ENCODE results near the gene ERVMER34-1.

ERVMER34-1 gene, protein sequence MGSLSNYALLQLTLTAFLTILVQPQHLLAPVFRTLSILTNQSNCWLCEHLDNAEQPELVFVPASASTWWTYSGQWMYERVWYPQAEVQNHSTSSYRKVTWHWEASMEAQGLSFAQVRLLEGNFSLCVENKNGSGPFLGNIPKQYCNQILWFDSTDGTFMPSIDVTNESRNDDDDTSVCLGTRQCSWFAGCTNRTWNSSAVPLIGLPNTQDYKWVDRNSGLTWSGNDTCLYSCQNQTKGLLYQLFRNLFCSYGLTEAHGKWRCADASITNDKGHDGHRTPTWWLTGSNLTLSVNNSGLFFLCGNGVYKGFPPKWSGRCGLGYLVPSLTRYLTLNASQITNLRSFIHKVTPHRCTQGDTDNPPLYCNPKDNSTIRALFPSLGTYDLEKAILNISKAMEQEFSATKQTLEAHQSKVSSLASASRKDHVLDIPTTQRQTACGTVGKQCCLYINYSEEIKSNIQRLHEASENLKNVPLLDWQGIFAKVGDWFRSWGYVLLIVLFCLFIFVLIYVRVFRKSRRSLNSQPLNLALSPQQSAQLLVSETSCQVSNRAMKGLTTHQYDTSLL

GRCh38 chr4:52750819-52751486 lies at the start of gene ERVMER34-1:
ERVMER34-1 (minus strand) TSS chr4:52751425; CDS start chr4:52745520, 5,905 bp downstream.
- peaks cover 39% of the 10 kb centered on the region for H3K27me3 Mint-ChIP-seq

DNA sequence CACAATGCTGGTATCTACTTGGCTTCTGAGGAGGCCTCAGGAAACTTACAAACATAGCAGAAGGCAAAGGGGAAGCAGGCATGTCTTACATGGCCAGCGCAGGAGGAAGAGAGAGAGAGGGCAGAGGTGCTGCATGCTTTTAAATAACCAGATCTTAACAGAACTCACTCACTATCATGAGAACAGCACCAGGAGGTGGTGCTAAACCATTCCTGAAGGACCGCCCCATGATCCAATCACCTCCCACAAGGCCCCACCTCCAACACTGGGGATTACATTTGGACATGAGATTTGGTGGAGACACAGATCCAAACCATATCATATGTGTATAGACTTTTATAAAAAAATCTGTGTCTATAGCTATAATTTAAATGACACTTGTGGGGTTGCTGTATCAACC lies 48.6 kb upstream of the ERVMER34-1 start:
- no peaks in the 10 kb centered on the region for H3K4me1 Mint-ChIP-seq
- H3K27ac Mint-ChIP-seq, result no peak overlapping the region
- peaks cover 9% of the 10 kb centered on the region for H3K27me3 Mint-ChIP-seq
- H3K36me3 Mint-ChIP-seq, result no peaks in the 10 kb centered on the region
- no peak overlapping the region for H3K4me3 Mint-ChIP-seq
- H3K9me3 Mint-ChIP-seq, result peaks cover 9% of the 10 kb centered on the region

More at GRCh38 chr4:52750819-52751486, at the start of gene ERVMER34-1:
- H3K36me3 Mint-ChIP-seq, result peaks cover 4% of the 10 kb centered on the region
- no peaks in the 10 kb centered on the region for H3K9me3 Mint-ChIP-seq
- H3K4me1 Mint-ChIP-seq, result peaks cover 13% of the 10 kb centered on the region
- H3K4me3 Mint-ChIP-seq, result peak within 1 kb of the TSS; percentile 72
- H3K27ac Mint-ChIP-seq, result no peak within 1 kb of the TSS

DNA sequence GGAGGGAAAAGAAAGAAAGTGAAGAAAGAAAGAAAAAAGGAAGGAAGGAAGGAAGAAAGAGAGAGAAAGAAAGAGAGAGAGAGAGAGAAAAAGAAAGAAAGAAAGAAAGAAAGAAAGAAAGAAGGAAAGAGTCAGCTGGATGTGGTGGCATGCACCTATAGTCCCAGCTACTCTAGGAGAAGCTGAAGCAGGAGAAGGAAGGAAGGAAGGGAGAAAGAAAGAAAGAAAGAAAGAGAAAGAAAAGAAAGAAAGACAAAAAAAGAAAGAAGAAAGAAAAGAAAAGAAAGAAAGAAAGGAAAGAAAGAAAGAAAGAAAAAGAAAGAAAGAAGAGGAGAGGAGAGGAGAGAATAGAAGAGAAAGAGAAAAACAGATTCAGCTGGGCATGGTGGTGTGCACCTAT lies 44.3 kb upstream of the ERVMER34-1 start:
- no peaks in the 10 kb centered on the region for H3K36me3 Mint-ChIP-seq
- peaks cover 2% of the 10 kb centered on the region for H3K27me3 Mint-ChIP-seq
- no peaks in the 10 kb centered on the region for H3K9me3 Mint-ChIP-seq
- no peak overlapping the region for H3K4me3 Mint-ChIP-seq
- no peaks in the 10 kb centered on the region for H3K4me1 Mint-ChIP-seq
- H3K27ac Mint-ChIP-seq, result no peak overlapping the region

DNA sequence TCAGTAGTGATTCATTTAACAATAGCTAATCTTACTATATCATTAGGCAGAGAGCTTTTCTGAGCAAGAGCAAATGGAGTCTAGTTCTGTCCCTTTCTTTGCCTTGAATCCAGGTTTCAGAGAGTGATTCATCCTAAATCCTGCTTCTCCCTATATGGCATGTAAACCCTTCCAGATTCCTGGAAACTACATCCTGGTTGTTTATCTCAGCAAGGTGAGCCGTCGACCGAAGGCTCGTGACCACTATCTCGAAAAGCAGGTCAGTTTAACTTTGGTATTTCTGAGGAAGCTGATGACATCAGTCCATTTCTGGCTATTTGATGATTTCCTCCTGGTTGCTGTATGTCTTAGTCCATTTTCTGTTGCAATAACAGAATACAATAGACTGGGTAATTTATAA lies 40.7 kb upstream of the ERVMER34-1 start:
- Mint-ChIP-seq H3K4me3 (no peak overlapping the region), H3K36me3 (no peaks in the 10 kb centered on the region)

DNA sequence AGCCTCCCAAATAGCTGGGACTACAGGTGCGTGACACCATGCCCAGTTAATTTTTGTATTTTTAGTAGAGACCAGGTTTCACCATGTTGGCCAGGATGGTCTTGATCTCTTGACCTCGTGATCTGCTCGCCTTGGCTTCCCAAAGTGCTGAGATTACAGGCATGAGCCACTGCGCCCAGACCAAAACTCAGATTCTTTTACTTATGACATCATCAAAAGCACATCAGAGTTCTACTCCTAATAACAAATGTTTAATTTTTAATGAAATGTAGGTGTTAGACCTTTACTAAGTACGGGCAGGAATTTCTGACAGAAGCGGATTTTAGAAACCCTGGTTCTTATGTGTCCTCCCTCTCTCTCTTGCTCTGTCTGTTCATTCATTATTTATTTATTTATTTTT lies 38.5 kb upstream of the ERVMER34-1 start:
- Mint-ChIP-seq H3K9me3 (no peaks in the 10 kb centered on the region), H3K4me3 (no peak overlapping the region), H3K4me1 (no peaks in the 10 kb centered on the region), H3K36me3 (no peaks in the 10 kb centered on the region), H3K27me3 (no peaks in the 10 kb centered on the region), H3K27ac (no peak overlapping the region)

More for the DNA sequence above, 40.7 kb upstream of the ERVMER34-1 start:
- H3K4me1 Mint-ChIP-seq, result no peaks in the 10 kb centered on the region
- H3K27ac Mint-ChIP-seq, result no peak overlapping the region
- H3K27me3 Mint-ChIP-seq, result no peaks in the 10 kb centered on the region
- H3K9me3 Mint-ChIP-seq, result no peaks in the 10 kb centered on the region

- H3K4me1 Mint-ChIP-seq, result no peaks in the 10 kb centered on the region
Observed at GRCh38 chr4:52788806-52789205, 37.6 kb upstream of the ERVMER34-1 start.

DNA sequence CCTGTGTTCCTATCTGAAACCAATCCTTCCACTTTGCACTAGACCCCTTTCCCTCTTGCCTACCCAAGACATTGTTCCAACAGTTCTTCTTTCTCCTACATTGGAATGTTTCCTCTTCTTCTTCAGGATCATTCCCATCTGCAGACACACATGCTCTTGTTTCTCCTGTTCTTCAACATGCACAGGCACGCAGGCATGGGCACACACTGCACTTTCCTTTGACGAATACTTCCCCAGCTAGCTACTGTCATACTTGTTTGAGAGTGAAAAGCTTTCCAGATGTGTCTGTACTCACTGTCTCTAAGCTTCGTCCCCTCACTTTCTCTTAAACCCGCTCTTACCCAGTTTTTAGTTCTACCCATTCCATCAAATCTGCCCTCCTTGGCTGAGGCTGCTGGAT lies 31.8 kb upstream of the ERVMER34-1 start:
- Mint-ChIP-seq H3K27me3 (peaks cover 2% of the 10 kb centered on the region), H3K36me3 (no peaks in the 10 kb centered on the region), H3K4me3 (no peak overlapping the region), H3K9me3 (no peaks in the 10 kb centered on the region), H3K4me1 (no peaks in the 10 kb centered on the region), H3K27ac (no peak overlapping the region)

More at GRCh38 chr4:52788806-52789205, 37.6 kb upstream of the ERVMER34-1 start:
- H3K27me3 Mint-ChIP-seq, result no peaks in the 10 kb centered on the region
- H3K9me3 Mint-ChIP-seq, result no peaks in the 10 kb centered on the region
- H3K36me3 Mint-ChIP-seq, result no peaks in the 10 kb centered on the region
- no peak overlapping the region for H3K27ac Mint-ChIP-seq
- H3K4me3 Mint-ChIP-seq, result no peak overlapping the region

GRCh38 chr4:52780617-52781354 lies 29.6 kb upstream of the ERVMER34-1 start:
- H3K4me3 Mint-ChIP-seq, result no peak overlapping the region
- H3K9me3 Mint-ChIP-seq, result no peaks in the 10 kb centered on the region
- H3K4me1 Mint-ChIP-seq, result no peaks in the 10 kb centered on the region
- H3K27me3 Mint-ChIP-seq, result peaks cover 7% of the 10 kb centered on the region
- H3K27ac Mint-ChIP-seq, result no peak overlapping the region
- no peaks in the 10 kb centered on the region for H3K36me3 Mint-ChIP-seq

DNA sequence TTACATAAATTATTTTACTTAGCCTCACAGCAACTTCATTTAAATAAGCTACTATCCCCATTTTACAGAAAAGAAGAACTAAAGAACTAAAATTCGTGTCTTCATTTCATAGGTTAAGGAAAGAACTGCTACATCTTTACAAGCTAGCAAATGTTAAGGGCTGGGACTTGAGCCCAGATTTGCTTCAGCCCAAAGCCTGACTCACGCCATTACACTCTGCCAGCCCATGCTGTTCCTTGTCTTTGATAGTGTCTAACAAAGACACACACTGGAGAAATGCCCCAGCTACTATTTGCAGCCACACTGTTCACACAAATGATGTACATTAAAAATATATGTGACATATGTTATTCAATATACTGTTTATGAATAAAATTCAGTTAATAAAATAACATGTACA lies 29.0 kb upstream of the ERVMER34-1 start:
- Mint-ChIP-seq H3K27me3 (peaks cover 9% of the 10 kb centered on the region), H3K4me1 (no peaks in the 10 kb centered on the region), H3K27ac (no peak overlapping the region), H3K36me3 (no peaks in the 10 kb centered on the region), H3K9me3 (no peaks in the 10 kb centered on the region), H3K4me3 (no peak overlapping the region)

GRCh38 chr4:52760256-52760655 lies 9.0 kb upstream of the ERVMER34-1 start:
- H3K27ac Mint-ChIP-seq, result no peak overlapping the region
- H3K4me1 Mint-ChIP-seq, result no peaks in the 10 kb centered on the region
- peaks cover 17% of the 10 kb centered on the region for H3K27me3 Mint-ChIP-seq
- H3K36me3 Mint-ChIP-seq, result no peaks in the 10 kb centered on the region
- H3K4me3 Mint-ChIP-seq, result no peak overlapping the region
- H3K9me3 Mint-ChIP-seq, result no peaks in the 10 kb centered on the region

DNA sequence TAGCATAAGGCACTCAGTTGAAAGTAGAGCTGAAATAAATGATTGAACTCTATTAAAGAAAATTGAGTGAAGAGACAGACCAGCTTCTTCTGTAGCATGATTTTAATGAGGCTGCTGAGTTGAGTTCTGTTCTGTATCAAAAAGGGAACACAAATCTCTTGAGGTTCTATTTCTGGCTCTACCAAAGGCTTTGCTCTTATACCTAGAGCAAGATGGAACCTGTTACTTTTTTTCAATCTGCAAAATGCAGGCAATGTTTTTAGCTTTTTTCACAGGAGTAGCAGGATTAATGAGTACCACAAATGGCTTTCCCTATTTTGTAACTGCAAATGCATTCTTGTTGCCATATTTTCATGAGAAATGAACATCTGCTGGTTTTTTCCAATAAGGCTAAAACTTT lies 4.2 kb upstream of the ERVMER34-1 start:
- no peak overlapping the region for H3K27ac Mint-ChIP-seq
- H3K36me3 Mint-ChIP-seq, result peaks cover 4% of the 10 kb centered on the region
- peaks cover 10% of the 10 kb centered on the region for H3K4me1 Mint-ChIP-seq
- peaks cover 40% of the 10 kb centered on the region for H3K27me3 Mint-ChIP-seq
- no peak overlapping the region for H3K4me3 Mint-ChIP-seq
- H3K9me3 Mint-ChIP-seq, result no peaks in the 10 kb centered on the region

GRCh38 chr4:52752936-52753335 lies 1.7 kb upstream of the ERVMER34-1 start:
- peak overlapping the region; percentile 2 for H3K4me3 Mint-ChIP-seq
- no peak overlapping the region for H3K27ac Mint-ChIP-seq
- H3K4me1 Mint-ChIP-seq, result peaks cover 13% of the 10 kb centered on the region
- H3K27me3 Mint-ChIP-seq, result peaks cover 41% of the 10 kb centered on the region
- no peaks in the 10 kb centered on the region for H3K9me3 Mint-ChIP-seq
- peaks cover 4% of the 10 kb centered on the region for H3K36me3 Mint-ChIP-seq

DNA sequence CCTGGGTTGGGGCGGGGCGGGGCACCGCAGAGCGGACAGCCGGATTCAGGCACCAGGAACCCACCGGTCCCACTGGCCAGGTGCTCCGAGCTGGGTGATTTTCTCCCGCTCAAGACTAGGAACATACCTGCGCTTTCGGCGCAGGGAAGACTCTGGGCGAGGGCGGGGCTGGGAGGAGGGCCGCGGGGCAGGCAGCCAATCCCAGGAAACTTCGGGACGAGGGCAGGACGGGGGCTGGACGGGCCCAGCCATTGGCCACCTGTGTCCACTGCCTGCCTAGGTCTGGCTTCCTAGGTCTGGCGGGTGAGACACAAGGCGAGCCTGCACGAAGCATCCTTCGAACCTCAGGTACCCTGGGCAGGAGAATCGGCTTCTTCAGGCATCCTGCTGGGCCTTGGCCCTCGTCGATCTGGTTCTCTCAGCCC lies 274 bp upstream of the ERVMER34-1 start:
- Mint-ChIP-seq H3K27me3 (peaks cover 39% of the 10 kb centered on the region), H3K36me3 (peaks cover 4% of the 10 kb centered on the region), H3K4me3 (peak overlapping the region; percentile 72), H3K4me1 (peaks cover 13% of the 10 kb centered on the region), H3K9me3 (no peaks in the 10 kb centered on the region), H3K27ac (no peak overlapping the region)

DNA sequence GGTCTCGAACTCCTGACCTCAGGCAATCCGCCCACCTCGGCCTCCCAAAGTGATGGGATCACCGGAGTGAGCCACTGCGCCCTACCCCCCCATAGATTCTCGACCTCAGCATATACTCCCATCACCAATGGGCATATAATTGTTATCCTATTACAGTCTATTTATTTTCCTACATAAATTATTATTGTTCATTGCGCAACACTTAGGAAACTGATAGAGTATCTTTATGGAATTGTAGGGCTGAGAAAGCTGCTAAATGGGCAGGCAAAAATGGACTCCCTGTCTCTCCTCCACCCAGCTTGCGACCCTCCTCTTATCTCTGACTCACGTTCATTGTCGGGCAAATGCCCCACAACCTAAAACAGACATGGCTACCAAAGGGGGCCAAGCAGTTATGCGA lies 1.0 kb downstream of the ERVMER34-1 start:
- peak overlapping the region; percentile 53 for H3K4me3 Mint-ChIP-seq
- no peak overlapping the region for H3K27ac Mint-ChIP-seq
- H3K9me3 Mint-ChIP-seq, result no peaks in the 10 kb centered on the region
- peaks cover 37% of the 10 kb centered on the region for H3K27me3 Mint-ChIP-seq
- H3K4me1 Mint-ChIP-seq, result peaks cover 13% of the 10 kb centered on the region
- peaks cover 4% of the 10 kb centered on the region for H3K36me3 Mint-ChIP-seq

- no peaks in the 10 kb centered on the region for H3K9me3 Mint-ChIP-seq
- H3K27ac Mint-ChIP-seq, result no peak overlapping the region
- peaks cover 4% of the 10 kb centered on the region for H3K36me3 Mint-ChIP-seq
- peaks cover 27% of the 10 kb centered on the region for H3K27me3 Mint-ChIP-seq
- peaks cover 13% of the 10 kb centered on the region for H3K4me1 Mint-ChIP-seq
- H3K4me3 Mint-ChIP-seq, result no peak overlapping the region
Observed at GRCh38 chr4:52748432-52748831, 2.8 kb downstream of the ERVMER34-1 start.

Data from activated naive CD4-positive, alpha-beta T cell treated with anti-CD3 and anti-CD28 coated beads, Interleukin-2, amount 50 U/mL, for 24 hours (primary cell).